HG03066 (cell line): Measurements from ENCODE around the gene S1PR2.
A peak's percentile ranks its signal among the peaks of the same experiment; 100 is the strongest.
"Not testable (repeated sequence)": the region's sequence is repeated elsewhere in the genome, so short reads cannot be mapped to it uniquely, and the experiment has no call there.

ENCODE experiments used
- ATAC-seq: cut with Tn5 transposase; IDR thresholded peaks from one replicate; pipeline ENCODE4 v1.9.1; 2021; ENCODE audit warnings: low read depth; ENCODE audit not compliant: unreplicated experiment

The S1PR2 gene

DNA sequence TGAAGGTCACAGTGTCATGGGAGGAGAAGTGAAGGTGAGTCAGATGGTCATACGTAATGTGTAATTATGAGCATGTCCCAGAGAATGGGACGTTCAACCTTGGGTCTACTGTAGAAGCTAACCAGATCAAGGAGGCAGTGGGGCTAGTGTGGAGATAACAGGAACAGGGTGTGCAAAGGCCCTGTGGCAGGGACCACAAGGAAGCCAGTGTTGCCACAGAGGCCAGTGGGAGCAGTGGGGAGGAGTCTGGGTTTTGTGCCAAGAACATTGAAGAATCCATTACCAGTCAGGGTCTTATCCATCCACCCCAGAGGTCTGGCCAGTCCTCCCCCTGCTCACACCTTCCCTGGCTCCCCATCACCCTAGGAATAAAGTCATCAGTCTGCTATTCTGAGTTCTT is 24.2 kb upstream of the S1PR2 start:
- no peak for ATAC-seq

GRCh38 chr19:10254244-10254643 is 23.1 kb upstream of the S1PR2 start:
- ATAC-seq = no peak

DNA sequence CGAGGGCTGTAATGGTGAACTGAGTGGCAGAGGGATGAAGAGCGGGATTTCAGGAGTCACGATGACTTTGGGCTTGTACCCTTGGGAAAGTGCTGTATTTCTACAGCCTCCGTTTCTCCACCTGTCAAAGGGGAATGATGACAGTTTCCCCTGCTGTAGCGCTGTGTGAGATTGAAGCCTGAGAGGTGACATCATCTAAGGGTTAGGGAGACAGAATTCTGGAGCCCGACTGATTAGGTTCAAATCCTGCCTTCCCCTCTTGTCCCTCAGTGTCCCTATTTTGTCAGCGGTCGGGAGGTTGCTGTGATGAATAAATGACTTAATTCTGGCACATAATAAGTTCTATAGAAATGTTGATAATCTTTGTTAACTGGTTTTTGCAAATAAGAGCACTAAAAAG is 21.6 kb upstream of the S1PR2 start:
- ATAC-seq = no peak

- ATAC-seq = peak; percentile 76
Observed at GRCh38 chr19:10251792-10252694, 20.9 kb upstream of the S1PR2 start, which contains the start of gene MRPL4. MRPL4 (plus strand) TSS chr19:10252214; CDS start chr19:10252254, 40 bp downstream.

DNA sequence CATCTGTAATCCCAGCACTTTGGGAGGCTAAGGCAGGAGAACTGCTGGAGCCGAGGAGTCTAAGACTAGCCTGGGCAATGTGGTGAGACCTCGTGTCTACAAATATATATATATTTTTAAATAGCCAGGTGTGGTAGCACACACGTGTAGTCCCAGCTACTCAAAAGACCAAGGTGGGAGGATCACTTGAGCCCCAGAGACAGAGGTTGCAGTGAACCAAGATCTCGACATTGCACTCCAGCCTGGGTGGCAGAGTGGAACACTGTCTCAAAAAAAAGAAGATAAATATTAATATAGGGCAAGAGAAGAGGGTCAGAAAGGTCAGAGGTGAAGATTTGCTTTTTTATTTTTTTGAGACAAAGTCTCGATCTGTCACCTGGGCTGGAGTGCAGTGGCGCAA is 15.4 kb upstream of the S1PR2 start:
- ATAC-seq = no peak

- no peak for ATAC-seq
Observed at GRCh38 chr19:10245189-10245939, 14.2 kb upstream of the S1PR2 start.

DNA sequence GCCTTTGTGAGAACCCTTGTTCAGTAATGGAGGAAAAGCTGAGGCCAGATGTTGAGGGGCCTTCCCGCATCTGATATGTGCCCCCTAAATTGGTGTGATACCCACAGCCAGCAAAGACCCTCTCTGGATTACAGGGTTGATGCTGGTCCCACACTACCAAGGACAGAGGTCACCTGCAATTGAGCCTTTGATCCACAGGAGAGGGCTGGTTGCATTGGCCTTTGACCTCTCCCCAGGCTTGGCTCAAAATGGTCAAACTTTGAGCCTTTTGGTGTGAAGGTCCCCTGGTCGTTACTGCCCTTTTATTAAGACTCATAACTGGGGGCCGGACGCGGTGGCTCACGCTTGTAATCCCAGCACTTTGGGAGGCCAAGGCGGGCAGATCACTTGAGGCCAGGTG is 12.5 kb upstream of the S1PR2 start:
- no peak for ATAC-seq

DNA sequence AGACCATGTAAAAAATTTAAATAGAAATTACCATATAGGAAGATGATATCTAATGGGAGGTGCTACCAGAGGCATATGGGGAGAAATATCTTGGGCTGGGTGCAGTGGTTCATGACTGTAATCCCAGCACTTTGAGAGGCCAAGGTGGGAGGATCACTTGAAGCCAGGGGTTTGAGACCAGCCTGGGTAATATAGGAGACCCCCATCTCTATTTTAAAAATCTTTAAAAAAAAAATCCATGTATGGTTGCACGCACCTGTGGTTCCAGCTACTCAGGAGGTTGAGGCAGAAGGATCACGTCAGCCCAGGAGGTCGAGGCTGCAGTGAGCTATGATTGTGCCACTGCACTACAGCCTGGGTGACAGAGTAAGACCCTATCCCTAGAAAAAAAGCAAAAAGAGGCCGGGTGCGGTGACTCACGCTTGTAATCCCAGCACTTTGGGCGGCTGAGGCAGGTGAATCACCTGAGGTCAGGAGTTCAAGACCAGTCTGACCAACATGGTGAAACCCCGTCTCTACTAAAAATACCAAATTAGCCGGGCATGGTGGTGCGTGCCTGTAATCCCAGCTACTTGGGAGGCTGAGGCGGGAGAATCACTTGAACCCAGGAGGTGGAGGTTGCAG is 10.8 kb upstream of the S1PR2 start:
- not testable (repeated sequence) for ATAC-seq

DNA sequence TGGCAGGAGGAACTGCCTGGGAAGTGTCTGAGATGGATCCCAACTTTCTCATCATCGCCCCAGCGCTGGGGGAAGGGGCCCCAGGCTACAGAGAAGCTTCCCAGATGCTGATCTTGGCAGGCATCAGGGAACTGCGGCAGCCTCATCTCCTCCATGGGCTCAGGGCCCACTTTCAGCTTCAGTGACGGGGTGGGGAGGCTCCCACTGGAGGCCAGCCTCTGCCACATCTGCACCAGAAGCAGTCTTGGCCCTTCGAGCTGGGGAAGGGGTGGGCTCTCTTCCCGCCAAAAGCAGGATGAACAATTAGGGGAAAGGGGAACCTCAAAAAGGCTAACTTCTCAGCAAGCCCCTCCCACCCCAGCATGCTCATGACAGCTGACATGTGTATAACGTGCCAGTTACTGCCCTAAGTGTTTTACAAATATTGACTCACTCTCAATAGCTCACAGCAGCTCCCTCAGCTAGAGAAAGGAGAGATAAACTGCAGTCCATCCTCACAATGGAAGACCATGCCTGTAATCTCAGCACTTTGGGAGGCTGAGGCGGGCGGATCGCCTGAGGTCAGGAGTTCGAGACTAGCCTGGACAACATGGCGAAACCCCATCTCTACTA is 7.1 kb upstream of the S1PR2 start:
- ATAC-seq = no peak

- ATAC-seq = no peak
Observed at GRCh38 chr19:10237702-10238101, 6.6 kb upstream of the S1PR2 start.

- not testable (repeated sequence) for ATAC-seq
Observed at GRCh38 chr19:10235409-10235808, 4.3 kb upstream of the S1PR2 start.

DNA sequence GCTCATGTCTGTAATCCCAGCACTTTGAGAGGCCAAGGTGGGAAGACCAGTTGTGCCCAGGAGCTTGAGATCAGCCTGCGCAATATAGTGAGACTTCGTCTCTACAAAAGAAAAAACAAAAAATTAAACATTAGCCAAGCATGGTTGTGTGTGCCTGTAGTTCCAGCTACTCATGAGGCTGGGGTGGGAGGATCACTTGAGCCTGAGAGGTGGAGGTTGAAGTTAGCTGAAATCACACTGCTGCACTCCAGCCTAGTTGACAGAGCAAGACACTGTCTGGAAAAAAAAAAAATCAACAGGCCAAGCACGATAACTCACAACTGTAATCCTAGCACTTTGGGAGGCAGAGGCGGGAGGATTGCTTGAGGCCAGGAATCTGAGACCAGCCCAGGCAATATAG is 3.9 kb upstream of the S1PR2 start:
- ATAC-seq = no peak

DNA sequence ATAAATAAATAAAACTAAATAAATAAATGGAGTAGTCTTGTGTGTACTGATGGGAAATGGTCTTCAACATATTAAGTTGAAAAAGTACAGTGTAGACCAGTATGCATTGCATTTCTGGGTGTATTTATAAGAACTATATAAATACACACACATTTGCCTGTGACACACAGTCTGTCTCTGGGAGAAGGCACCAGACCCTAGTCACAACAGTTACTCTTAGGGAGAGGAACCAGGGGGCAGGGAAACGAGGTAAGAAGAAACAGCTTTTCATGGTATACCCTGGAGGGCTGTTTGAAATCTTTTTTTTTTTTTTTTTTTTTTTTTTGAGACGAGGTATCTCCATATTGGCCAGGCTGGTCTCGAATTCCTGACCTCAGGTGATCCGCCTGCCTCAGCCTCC is 2.8 kb upstream of the S1PR2 start:
- no peak for ATAC-seq

DNA sequence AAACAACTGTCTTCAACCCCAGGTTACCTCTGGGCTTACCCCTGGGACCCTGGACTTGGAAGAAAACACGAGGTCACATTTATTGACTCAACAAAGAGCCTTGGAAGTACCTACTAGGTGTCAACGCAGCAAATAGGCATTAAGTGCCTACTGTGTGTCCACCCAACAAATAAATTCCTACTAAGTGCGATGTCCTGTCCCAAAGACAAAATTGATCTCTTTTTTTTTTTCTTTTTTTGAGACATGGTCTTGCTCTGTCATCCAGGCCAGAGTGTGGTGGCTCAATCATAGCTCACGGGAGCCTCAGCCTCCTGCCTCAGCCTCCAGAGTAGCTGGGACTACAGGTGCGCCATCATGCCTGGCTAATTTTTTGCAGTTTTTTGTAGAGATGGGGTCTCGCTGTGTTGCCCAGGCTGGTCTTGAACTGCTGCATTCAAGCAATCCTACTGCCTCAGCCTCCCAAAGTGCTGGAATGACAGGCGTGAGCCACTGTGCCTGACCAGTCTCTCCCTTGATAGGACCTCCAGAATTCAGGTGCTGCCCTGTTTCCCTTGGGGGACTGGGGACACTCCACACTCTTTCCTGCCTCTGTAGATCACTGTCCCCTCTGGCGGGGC is 589 bp upstream of the S1PR2 start:
- no peak for ATAC-seq

DNA sequence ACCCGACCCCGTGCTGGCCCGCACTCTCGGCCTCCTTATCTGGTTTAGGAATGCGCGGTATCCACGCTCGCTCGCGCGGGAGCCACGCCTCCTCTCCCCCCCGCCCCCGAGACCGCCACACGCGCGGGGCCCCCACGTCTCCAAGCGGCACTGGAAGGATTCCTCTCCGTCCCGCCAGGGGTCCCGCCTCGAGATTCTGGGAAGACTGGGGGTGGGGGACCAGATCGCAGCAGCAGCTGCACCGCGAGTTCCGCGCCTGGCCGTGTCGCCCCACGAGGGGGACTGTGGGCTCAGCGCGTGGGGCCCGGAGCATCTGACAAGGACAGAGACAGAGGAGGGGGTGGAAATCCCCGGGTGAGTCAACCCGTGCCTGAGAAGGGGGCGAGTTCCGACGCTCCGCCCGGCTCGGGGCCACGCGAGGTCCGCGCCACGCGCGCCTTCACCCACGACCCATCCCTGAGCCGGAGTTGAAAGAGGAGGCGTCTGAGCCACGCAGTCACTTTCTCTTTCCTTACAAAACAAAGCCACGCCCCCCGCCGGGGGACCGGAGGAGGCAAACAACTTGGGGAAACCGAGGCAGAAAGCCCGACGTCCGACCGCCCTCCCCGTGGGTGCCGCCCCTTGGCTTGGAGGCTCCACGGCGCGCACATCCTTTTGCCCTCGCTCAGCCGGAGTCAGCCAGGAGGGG is 814 bp downstream of the S1PR2 start:
- no peak for ATAC-seq

- ATAC-seq = no peak
Observed at GRCh38 chr19:10228920-10229319, 2.2 kb downstream of the S1PR2 start.

DNA sequence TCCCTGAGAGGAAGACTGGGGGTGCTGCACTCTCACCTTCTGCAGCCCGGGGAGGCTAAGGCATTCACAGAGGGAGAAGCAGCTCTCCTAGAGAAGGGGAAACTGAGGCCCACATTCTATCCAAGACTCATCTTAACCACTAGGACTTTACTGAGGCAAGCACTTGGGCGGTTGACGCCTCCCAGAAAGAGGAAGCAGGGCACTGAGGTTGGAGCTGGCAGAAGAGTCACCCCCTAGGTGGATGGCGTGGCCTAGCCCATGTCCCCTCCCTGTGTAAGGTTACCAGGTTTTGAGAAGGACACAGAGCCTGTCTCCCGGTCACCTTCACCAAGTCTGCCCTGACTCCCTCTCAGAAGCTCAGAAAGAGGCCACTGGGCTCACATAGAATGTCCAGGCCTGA is 2.7 kb downstream of the S1PR2 start:
- ATAC-seq = no peak

DNA sequence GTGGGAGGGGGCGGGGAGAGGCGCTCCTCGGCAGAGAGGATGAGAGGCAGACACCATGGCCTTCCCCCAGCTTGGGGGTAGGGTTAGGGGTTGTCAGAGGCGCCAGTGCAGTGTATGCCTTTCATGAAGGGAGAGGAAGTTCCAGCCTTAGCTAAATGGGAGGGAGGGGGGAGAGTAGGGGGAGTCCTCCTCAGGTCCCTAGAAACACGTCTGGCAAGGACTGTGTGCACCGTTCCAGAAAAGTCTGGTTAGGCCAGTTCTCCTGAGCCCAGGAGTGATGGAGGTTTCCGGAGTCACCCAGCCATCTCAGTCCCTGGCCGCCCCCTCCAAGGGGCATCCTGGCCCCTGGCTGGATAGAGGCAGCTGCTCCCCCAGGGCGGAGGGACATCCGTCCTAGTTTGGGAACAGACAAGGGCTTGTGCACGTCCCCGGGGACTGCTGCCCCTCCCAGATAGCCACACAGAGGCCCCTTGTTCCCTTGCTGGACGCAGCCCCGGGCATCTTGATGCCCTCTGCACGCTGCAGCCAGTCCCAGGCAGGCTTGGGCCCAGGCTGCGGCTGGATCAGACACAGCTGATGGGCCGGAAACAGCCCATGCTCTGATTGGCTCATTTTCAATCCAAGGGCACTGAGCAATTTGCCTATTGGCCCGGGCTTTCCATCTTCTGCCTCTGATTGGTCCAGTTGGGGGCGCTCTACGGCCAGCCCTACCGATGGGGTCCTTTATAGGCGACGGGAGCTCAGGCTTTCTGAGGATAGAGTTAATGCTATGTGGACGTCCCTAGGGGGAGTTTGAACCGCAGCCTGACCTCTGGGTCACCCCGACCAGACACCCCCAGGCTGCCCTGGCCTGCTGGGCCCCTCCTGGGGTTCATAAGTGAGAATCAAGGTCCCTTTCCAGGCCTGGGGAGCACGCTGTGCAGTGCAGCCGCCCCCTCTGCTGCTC is 3.8 kb downstream of the S1PR2 start:
- no peak for ATAC-seq
